GM12892 (cell line): Measurements from ENCODE around the gene PRKN.

Source experiments
- POLR2A ChIP-seq: IDR thresholded peaks from 2 replicates; pipeline ENCODE4 v1.6.1; 2011; ENCODE audit warnings: low read depth, low read length, control low read depth
- POLR2AphosphoS5 ChIP-seq: IDR thresholded peaks from 2 replicates; pipeline ENCODE4 v1.6.1; 2011; ENCODE audit warnings: low read depth, low read length, control low read depth

GRCh38 chr6:161696801-161697200, 1030.8 kb downstream of the PRKN start:
- TF ChIP-seq POLR2A (no peak), POLR2AphosphoS5 (no peak)
